ENCODE measurements around the gene P2RX7. TPM values are rescaled to one million over a fixed set of nuclear protein-coding genes. Genes with fewer than 3 reads are reported as not detected.

The P2RX7 gene
- total RNA-seq, 2 donors from 2014 or later, result 0.62 to 1.7 TPM

DNA sequence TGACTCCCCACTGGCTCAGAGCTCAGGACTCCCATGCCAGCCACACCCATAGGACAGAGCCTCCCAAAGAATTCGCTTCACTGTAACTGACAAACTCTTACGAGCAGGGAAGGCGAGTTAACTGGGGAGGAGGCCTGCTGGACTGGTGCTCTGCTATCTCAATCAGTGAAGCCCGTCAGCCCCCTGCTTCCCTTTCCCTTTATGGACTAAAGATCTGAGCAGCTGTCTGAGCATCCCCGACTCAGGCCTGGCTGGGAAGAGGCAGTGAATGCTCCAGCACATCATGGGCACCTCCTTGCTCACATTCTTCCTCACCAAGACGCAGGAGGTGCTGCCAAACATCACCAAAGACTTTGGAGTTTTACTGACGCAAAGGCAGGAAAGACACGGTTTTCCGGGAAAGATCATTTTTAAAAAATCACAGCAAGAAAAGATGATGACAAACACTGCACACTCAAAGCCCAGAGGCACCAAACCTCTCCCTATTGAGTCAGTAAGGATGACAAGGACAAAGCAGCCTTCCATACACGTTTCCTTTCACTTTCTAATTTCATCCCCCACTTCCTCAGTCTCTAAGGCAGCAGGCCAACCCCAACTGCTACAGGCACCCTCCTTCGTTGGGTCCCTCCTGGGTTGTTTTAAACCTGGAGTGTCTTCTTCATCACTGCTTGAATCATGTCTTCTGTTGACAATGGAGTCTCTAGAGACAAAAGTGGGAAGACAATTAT, 45.0 kb upstream of the P2RX7 start:
- intact Hi-C loops (cut with DNase I), result no loop called here
- H3K9ac ChIP-seq (ENCODE audit: low read depth in 2 of 2, low read length in 2 of 2), result no peak overlapping the region
- H3K9me3 ChIP-seq, result no peaks in the 10 kb centered on the region
- no peaks in the 10 kb centered on the region for H3K27me3 ChIP-seq
- H3K4me1 ChIP-seq, result no peaks in the 10 kb centered on the region
- no peak overlapping the region for H3K4me3 ChIP-seq
- H3K36me3 ChIP-seq, result no peaks in the 10 kb centered on the region
- TF ChIP-seq, protein P1, sequence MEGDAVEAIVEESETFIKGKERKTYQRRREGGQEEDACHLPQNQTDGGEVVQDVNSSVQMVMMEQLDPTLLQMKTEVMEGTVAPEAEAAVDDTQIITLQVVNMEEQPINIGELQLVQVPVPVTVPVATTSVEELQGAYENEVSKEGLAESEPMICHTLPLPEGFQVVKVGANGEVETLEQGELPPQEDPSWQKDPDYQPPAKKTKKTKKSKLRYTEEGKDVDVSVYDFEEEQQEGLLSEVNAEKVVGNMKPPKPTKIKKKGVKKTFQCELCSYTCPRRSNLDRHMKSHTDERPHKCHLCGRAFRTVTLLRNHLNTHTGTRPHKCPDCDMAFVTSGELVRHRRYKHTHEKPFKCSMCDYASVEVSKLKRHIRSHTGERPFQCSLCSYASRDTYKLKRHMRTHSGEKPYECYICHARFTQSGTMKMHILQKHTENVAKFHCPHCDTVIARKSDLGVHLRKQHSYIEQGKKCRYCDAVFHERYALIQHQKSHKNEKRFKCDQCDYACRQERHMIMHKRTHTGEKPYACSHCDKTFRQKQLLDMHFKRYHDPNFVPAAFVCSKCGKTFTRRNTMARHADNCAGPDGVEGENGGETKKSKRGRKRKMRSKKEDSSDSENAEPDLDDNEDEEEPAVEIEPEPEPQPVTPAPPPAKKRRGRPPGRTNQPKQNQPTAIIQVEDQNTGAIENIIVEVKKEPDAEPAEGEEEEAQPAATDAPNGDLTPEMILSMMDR (IDR thresholded peaks at IDR 0.05), result no peak
- no peak overlapping the region for H3K27ac ChIP-seq
- DNase-seq, result no peak

DNA sequence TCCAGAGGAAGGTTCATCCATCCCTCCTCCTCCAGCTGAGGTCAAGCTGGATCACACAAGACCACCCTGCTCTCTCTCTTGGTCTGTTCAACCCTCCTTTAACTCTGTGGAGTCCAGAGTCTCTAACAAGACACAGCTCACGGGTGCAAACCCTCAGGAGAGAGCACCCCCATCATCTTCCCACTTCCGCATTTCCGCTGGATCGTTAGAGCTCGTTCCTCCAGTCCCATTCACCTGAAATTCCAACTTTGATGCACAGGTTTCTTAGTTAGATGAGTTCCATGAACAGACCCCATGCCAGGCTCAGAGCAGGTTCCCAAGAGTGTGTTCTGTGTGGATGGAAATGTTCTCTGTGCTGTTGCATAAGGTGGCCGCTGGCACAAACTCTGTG, 44.5 kb upstream of the P2RX7 start:
- Histone ChIP-seq H3K4me3 (no peak overlapping the region), H3K27me3 (no peaks in the 10 kb centered on the region), H3K9me3 (no peaks in the 10 kb centered on the region), H3K9ac (ENCODE audit: low read depth in 2 of 2, low read length in 2 of 2) (no peak overlapping the region), H3K27ac (no peak overlapping the region), H3K4me1 (no peaks in the 10 kb centered on the region), H3K36me3 (no peaks in the 10 kb centered on the region)
- TF ChIP-seq, protein P1 (IDR thresholded peaks at IDR 0.05), result no peak
- intact Hi-C loops (cut with DNase I), result no loop called here
- DNase-seq, result no peak

DNA sequence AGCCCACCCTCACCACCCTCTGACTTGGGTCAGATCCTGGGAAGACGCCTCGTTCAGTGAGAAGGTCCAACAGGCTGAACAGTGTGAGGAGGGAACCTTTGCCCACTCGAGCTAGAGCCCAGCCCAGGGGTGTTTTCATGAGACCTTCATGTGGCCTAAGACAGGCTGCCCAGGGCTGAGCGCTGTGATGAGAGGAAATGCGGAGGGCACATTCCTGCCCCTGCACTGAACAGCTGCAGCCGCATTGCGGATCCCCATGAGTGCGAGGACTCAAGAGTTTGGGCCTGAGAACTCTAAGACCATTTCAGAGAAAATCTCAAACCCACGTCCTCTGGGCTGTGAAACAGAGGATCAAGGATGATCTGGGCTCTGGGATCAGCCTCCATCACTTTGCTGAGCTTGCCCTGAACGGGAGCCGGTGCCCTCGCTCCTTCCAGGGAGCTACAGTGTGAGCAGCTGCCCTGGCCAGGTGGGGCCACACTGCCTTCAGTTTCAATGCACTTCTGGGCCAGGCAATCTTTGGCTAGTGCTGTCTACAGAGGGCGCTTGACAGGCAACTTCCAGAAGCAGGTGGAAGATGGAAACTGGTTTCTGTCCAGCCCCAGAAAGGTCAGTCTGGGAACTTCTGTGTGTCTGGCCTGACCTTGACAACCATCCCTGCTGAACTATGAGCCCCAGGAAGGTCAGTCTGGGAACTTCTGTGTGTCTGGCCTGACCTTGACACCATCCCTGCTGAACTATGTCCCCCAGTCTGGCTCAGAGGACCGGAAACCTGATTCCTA, 43.5 kb upstream of the P2RX7 start:
- Histone ChIP-seq H3K9me3 (no peaks in the 10 kb centered on the region), H3K27me3 (no peaks in the 10 kb centered on the region), H3K4me3 (no peak overlapping the region), H3K36me3 (no peaks in the 10 kb centered on the region), H3K27ac (no peak overlapping the region), H3K9ac (ENCODE audit: low read depth in 2 of 2, low read length in 2 of 2) (no peak overlapping the region), H3K4me1 (no peaks in the 10 kb centered on the region)
- intact Hi-C loops (cut with DNase I), result no loop called here
- DNase-seq, result no peak
- TF ChIP-seq, protein P1 (IDR thresholded peaks at IDR 0.05), result no peak

DNA sequence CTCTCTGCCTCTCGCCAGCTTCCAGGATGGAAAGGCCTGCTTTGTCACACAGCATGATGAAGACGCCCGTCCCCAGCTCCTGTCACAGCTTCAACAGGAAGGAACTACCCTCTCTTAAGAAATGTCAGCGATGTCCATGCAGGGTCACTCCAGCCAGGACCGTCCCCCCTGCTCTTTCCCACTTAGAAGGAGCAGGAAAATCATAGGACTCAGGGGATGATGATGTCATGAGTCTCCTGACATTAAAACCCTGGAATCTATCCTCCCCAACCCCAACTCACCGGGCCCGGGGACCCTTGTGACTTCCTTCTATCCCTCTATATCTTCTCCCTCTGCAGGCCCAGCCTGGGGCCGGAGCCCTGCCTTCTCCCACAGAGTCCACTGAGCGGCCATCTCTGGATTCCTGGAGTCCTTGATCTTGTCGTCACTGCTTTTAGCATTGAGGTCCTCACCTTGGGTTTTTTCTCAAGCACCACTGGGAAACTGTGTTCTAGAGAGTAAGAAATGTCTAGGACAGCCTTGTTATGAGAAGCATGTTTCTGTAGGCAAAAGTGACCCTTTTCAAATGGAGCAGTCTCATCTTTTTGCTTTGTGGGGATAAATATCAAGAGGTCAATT, 42.8 kb upstream of the P2RX7 start:
- no peak overlapping the region for H3K27ac ChIP-seq
- TF ChIP-seq, protein P1 (IDR thresholded peaks at IDR 0.05), result no peak
- intact Hi-C loops (cut with DNase I), result no loop called here
- no peak for DNase-seq
- no peak overlapping the region for H3K4me3 ChIP-seq
- no peaks in the 10 kb centered on the region for H3K4me1 ChIP-seq
- no peaks in the 10 kb centered on the region for H3K27me3 ChIP-seq
- H3K9ac ChIP-seq (ENCODE audit: low read depth in 2 of 2, low read length in 2 of 2), result no peak overlapping the region
- no peaks in the 10 kb centered on the region for H3K36me3 ChIP-seq
- no peaks in the 10 kb centered on the region for H3K9me3 ChIP-seq

DNA sequence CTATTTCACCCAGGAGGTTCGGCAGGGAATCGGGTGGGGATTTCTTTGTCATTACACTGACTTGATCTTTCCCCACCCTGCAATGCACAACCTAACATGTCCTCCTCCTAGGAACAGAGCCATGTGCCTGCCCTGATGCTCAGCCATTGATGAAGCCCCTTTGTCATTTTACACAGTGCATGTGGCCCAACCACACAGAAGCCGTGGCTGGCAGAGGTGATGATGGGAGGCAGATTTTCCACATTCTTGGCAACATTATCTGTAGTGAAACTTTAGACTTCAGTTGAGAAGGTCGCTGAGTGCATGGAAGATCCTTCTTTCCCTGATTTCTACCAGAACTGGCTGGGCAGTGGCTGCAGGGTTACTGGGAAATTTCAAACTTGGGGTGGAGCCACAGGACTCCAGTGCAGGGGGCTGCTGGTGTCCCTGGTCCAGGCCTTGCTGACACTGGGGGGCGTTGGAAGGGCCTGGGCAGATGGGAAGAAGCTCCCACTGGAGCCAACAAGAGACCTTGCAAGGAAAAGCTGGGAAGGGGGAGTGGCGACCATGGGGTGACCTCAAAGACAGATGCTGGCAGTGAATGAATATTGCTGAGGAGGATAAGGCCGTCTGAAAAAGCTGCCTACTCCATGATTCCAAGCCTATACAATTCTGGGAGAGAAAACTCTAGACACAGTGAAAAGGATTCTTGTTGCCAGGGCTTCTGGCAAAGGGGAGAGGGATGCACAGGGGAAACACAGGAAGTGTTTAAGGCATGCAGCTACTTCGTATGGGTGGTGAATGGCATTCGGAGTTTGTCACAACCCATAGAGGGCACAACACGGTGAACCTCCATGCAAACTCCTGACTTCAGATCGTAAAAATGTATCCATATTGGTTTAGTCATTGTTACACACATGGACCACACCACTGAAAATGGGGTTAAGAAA, 41.8 kb upstream of the P2RX7 start:
- Histone ChIP-seq H3K4me1 (no peaks in the 10 kb centered on the region), H3K9me3 (no peaks in the 10 kb centered on the region), H3K27me3 (no peaks in the 10 kb centered on the region), H3K4me3 (no peak overlapping the region), H3K36me3 (no peaks in the 10 kb centered on the region), H3K9ac (ENCODE audit: low read depth in 2 of 2, low read length in 2 of 2) (no peak overlapping the region), H3K27ac (no peak overlapping the region)
- intact Hi-C loops (cut with DNase I), result no loop called here
- TF ChIP-seq, protein P1 (IDR thresholded peaks at IDR 0.05), result no peak
- DNase-seq, result no peak

Measured in colonic mucosa (tissue), 4 donors.